HepG2 (cell line): ENCODE measurements around the gene TRA2B. TPM values are rescaled to one million over a fixed set of nuclear protein-coding genes. Genes with fewer than 3 reads are reported as not detected.

ENCODE experiments used
- ARNTL ChIP-seq: sonication (generic); formaldehyde crosslinking; IDR thresholded peaks from 2 replicates; pipeline ENCODE4 v1.4.0; 2020; ENCODE audit warnings: mild to moderate bottlenecking, missing genetic modification reagents
- BHLHE40 ChIP-seq: IDR thresholded peaks from 2 replicates; pipeline ENCODE4 v1.6.1; 2011; ENCODE audit warnings: low read length, improper control_type of control experiment
- CBX1 ChIP-seq: IDR thresholded peaks from one replicate; pipeline ENCODE4 v1.6.1; 2016; ENCODE audit warnings: antibody characterized with exemption, low read depth
- CREM ChIP-seq, 2 experiments: sonication (generic) in 1 of 2; formaldehyde crosslinking in 1 of 2; IDR thresholded peaks; 2 replicates each; pipeline versions ENCODE4 v1.4.0 to v1.6.1; 2016 to 2020; ENCODE audit warnings: antibody characterized with exemption in 1 of 2, mild to moderate bottlenecking in 1 of 2, missing genetic modification reagents in 1 of 2
- PPARG ChIP-seq: conservative IDR thresholded peaks from 2 replicates; pipeline ENCODE4 v1.6.1; 2016; ENCODE audit warnings: missing biosample characterization, missing genetic modification reagents
- PTBP1 ChIP-seq: fragments of 200-400 bp; formaldehyde crosslinking; IDR thresholded peaks from 2 replicates; pipeline ENCODE4 v1.6.1; 2018; ENCODE audit warnings: low read length, low read depth; ENCODE audit not compliant: poor library complexity, severe bottlenecking
- SETDB1 ChIP-seq: sonication (generic); formaldehyde crosslinking; IDR thresholded peaks from 2 replicates; pipeline ENCODE4 v1.5.1; 2020; ENCODE audit warnings: missing genetic modification reagents, mild to moderate bottlenecking, borderline replicate concordance
- SIN3B ChIP-seq: fragments of 150-350 bp; IDR thresholded peaks from 2 replicates; pipeline ENCODE4 v1.6.1; 2014; ENCODE audit warnings: low read length
- SMC3 ChIP-seq: IDR thresholded peaks from 2 replicates; pipeline ENCODE4 v1.6.1; 2011; ENCODE audit warnings: low read length, improper control_type of control experiment
- SP1 ChIP-seq, 2 experiments: fragments of 450-650 bp in 1 of 2; sonication (generic) in 1 of 2; formaldehyde crosslinking in 1 of 2; IDR thresholded peaks; 2 replicates each; pipeline versions ENCODE4 v1.4.0 to v1.6.1; 2016 to 2020; ENCODE audit warnings: missing genetic modification reagents in 1 of 2
- SP4 ChIP-seq: sonication (generic); formaldehyde crosslinking; IDR thresholded peaks from 2 replicates; pipeline ENCODE4 v1.8.1; 2023; ENCODE audit warnings: mild to moderate bottlenecking, missing genetic modification reagents
- TBX2 ChIP-seq: sonication (generic); formaldehyde crosslinking; IDR thresholded peaks from 2 replicates; pipeline ENCODE4 v1.5.0; 2020; ENCODE audit warnings: missing genetic modification reagents, mild to moderate bottlenecking, borderline replicate concordance
- ZFYVE20 ChIP-seq: sonication (generic); formaldehyde crosslinking; IDR thresholded peaks from 2 replicates; pipeline ENCODE4 v1.8.0; 2023; ENCODE audit warnings: low read depth, mild to moderate bottlenecking, moderate library complexity, missing genetic modification reagents, borderline replicate concordance
- ZNF256 ChIP-seq: sonication (generic); formaldehyde crosslinking; conservative IDR thresholded peaks from 2 replicates; pipeline ENCODE4 v1.4.0; 2020; ENCODE audit warnings: missing genetic modification reagents
- ZNF44 ChIP-seq: sonication (generic); formaldehyde crosslinking; IDR thresholded peaks from 2 replicates; pipeline ENCODE4 v1.5.1; 2020; ENCODE audit warnings: mild to moderate bottlenecking, missing genetic modification reagents
- ZNF589 ChIP-seq: sonication (generic); formaldehyde crosslinking; conservative IDR thresholded peaks from 2 replicates; pipeline ENCODE4 v1.8.0; 2022; ENCODE audit warnings: mild to moderate bottlenecking, moderate library complexity, missing genetic modification reagents
- ZNF766 ChIP-seq: sonication (generic); formaldehyde crosslinking; IDR thresholded peaks from 2 replicates; pipeline ENCODE4 v1.5.0; 2020; ENCODE audit warnings: missing genetic modification reagents, borderline replicate concordance
- polyA plus RNA-seq, 8 experiments: library from polyadenylated mRNA; depleted of rRNA in 3 of 8; stranded (reverse) in 7 of 8; unstranded in 1 of 8; fragments of >200 nt; fragmentation: Illumina TruSeq in 4 of 8; extraction: Trizol in 4 of 8; gene quantifications; 2 replicates each; pipeline versions ENCODE4 v1.2.1 to v1.2.3, GENCODE V29; 2011 to 2016; ENCODE audit warnings: low read depth in 4 of 8, missing spikeins in 1 of 8, mixed read lengths in 1 of 8; ENCODE audit not compliant: insufficient read depth in 1 of 8
- total RNA-seq, 5 experiments: library from RNA; depleted of rRNA; stranded (reverse); fragments of >200 nt; fragmentation: Illumina TruSeq; extraction: Trizol; gene quantifications; 2 replicates each; pipeline ENCODE4 v1.2.3, GENCODE V29; 2016; ENCODE audit warnings: low read depth in 1 of 5
- TF ChIP-seq, protein P1 (sequence below): sonication (generic); formaldehyde crosslinking; IDR thresholded peaks from 2 replicates; pipeline ENCODE4 v1.9.0; 2022; ENCODE audit warnings: low read depth, missing genetic modification reagents
- TF ChIP-seq, protein P2 (sequence below): sonication (generic); formaldehyde crosslinking; IDR thresholded peaks from 2 replicates; pipeline ENCODE4 v1.5.1; 2020; ENCODE audit warnings: missing genetic modification reagents, mild to moderate bottlenecking, borderline replicate concordance
- TF ChIP-seq, protein P3 (sequence below): sonication (generic); formaldehyde crosslinking; IDR thresholded peaks from 2 replicates; pipeline ENCODE4 v1.5.1; 2020; ENCODE audit warnings: mild to moderate bottlenecking, moderate library complexity, missing genetic modification reagents
- TF ChIP-seq, protein P4 (sequence below): sonication (generic); formaldehyde crosslinking; IDR thresholded peaks from 2 replicates; pipeline ENCODE4 v1.8.1; 2023; ENCODE audit warnings: mild to moderate bottlenecking, moderate library complexity, missing genetic modification reagents
- TF ChIP-seq, protein P5 (sequence below): sonication (generic); formaldehyde crosslinking; IDR thresholded peaks from 2 replicates; pipeline ENCODE4 v1.4.0; 2020; ENCODE audit warnings: low read depth, mild to moderate bottlenecking, missing genetic modification reagents

TRA2B gene
- total and polyA plus RNA-seq, 2 of the 13 experiments (the other 11 are each of a cell fraction or from before 2014, with no cell fraction given): 105 to 241 TPM

DNA sequence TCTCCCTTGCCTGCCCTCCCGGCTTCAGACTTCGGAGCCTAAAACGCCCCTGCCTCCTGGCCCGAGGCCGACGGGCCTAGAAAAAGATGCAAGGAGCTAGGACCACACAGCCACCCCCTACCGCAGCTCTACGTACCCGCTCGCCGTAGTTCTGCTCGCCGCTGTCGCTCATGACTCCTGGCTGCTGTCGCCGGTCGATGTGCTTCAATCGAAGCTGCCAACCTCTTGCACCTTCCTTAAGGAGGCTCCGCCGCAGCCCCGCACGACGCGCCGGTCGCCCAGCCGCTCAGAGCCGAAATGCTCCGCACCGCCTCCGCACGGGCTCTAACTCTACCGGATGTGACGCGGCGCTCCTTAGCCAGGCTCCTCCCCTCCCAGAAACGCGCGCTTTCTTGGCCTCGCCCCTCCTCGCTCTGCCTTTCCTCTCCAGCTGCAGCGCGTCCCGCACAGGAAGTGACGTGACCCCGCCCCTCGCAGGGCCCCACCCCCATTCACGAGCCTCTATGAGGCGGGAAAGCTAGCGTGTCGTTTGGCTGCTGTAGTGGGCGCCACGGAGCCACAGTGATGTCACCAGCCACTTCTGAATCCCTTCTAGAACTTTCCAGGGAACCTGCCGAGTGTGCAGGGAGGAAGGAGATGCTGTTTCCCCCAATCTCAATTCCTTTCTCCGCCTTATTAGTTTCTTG lies at the start of gene TRA2B (continued):
- TF ChIP-seq, protein P1, sequence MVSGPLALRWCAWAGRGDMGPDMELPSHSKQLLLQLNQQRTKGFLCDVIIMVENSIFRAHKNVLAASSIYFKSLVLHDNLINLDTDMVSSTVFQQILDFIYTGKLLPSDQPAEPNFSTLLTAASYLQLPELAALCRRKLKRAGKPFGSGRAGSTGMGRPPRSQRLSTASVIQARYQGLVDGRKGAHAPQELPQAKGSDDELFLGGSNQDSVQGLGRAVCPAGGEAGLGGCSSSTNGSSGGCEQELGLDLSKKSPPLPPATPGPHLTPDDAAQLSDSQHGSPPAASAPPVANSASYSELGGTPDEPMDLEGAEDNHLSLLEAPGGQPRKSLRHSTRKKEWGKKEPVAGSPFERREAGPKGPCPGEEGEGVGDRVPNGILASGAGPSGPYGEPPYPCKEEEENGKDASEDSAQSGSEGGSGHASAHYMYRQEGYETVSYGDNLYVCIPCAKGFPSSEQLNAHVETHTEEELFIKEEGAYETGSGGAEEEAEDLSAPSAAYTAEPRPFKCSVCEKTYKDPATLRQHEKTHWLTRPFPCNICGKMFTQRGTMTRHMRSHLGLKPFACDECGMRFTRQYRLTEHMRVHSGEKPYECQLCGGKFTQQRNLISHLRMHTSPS (CRISPR knock-in tag): no peak
- TF ChIP-seq SMC3 (no peak), SETDB1 (CRISPR knock-in tag) (no peak), SP4 (peak; percentile 87), PTBP1 (no peak), CBX1 (peak; percentile 74), PPARG (CRISPR knock-in tag) (peak; percentile 65; the same call in 1 of the 2 replicates), SIN3B (no peak), BHLHE40 (peak; percentile 78), SP1 (IDR thresholded peaks at IDR 0.05) (no peak), SP1 (CRISPR knock-in tag; IDR thresholded peaks at IDR 0.05) (peak; percentile 77), ZNF256 (CRISPR knock-in tag) (0 out of 2 replicates have a peak, but pooled peaks have one; percentile 70), ZNF589 (CRISPR knock-in tag) (peak; percentile 95), TBX2 (peak; percentile 43), ARNTL (CRISPR knock-in tag) (no peak), ZNF766 (CRISPR knock-in tag) (peak; percentile 96), ZNF44 (CRISPR knock-in tag) (peak; percentile 92), CREM (IDR thresholded peaks at IDR 0.05) (peak; percentile 96), CREM (CRISPR knock-in tag; IDR thresholded peaks at IDR 0.05) (peak; percentile 67), ZFYVE20 (CRISPR knock-in tag) (peak; percentile 34; the same call in 1 of the 2 replicates)
- TF ChIP-seq, protein P2, sequence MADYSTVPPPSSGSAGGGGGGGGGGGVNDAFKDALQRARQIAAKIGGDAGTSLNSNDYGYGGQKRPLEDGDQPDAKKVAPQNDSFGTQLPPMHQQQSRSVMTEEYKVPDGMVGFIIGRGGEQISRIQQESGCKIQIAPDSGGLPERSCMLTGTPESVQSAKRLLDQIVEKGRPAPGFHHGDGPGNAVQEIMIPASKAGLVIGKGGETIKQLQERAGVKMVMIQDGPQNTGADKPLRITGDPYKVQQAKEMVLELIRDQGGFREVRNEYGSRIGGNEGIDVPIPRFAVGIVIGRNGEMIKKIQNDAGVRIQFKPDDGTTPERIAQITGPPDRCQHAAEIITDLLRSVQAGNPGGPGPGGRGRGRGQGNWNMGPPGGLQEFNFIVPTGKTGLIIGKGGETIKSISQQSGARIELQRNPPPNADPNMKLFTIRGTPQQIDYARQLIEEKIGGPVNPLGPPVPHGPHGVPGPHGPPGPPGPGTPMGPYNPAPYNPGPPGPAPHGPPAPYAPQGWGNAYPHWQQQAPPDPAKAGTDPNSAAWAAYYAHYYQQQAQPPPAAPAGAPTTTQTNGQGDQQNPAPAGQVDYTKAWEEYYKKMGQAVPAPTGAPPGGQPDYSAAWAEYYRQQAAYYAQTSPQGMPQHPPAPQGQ (CRISPR knock-in tag): no peak; the same call in 1 of the 2 replicates
- TF ChIP-seq, protein P3, sequence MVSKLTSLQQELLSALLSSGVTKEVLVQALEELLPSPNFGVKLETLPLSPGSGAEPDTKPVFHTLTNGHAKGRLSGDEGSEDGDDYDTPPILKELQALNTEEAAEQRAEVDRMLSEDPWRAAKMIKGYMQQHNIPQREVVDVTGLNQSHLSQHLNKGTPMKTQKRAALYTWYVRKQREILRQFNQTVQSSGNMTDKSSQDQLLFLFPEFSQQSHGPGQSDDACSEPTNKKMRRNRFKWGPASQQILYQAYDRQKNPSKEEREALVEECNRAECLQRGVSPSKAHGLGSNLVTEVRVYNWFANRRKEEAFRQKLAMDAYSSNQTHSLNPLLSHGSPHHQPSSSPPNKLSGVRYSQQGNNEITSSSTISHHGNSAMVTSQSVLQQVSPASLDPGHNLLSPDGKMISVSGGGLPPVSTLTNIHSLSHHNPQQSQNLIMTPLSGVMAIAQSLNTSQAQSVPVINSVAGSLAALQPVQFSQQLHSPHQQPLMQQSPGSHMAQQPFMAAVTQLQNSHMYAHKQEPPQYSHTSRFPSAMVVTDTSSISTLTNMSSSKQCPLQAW: peak; percentile 85; the same call in 1 of the 2 replicates
- TF ChIP-seq, protein P4, sequence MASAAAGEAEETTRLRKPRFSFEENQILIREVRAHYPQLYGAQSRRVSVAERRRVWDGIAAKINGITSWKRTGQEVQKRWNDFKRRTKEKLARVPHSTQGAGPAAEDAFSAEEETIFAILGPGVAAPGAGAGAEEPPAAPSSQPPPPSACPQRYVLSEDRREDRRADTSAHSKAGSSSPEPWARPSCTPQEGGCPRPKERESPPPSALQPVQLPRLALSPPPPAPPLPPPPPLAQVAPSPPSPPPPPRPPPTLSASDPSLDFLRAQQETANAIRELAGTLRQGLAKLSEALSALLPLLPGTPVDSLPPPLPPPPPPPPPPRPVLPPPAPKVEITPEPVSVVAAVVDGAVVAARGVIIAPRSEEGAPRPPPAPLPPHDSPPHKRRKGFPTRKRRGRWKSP (CRISPR knock-in tag): peak; percentile 79; the same call in 1 of the 2 replicates
- TF ChIP-seq, protein P5, sequence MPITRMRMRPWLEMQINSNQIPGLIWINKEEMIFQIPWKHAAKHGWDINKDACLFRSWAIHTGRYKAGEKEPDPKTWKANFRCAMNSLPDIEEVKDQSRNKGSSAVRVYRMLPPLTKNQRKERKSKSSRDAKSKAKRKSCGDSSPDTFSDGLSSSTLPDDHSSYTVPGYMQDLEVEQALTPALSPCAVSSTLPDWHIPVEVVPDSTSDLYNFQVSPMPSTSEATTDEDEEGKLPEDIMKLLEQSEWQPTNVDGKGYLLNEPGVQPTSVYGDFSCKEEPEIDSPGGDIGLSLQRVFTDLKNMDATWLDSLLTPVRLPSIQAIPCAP (CRISPR knock-in tag): peak; percentile 88
